VCaP (cell line): ENCODE measurements around the gene CTSA.

Experiments
- H3K27ac ChIP-seq: fragments of 450-650 bp; 2 replicates; pipeline ENCODE4 v1.5.1; 2017
- CTCF ChIP-seq: fragments of 450-650 bp; conservative IDR thresholded peaks from 2 replicates; pipeline ENCODE4 v1.5.1; 2017; ENCODE audit warnings: mild to moderate bottlenecking, moderate library complexity

CTSA gene

GRCh38 chr20:45940053-45940452, 48.9 kb downstream of the CTSA start:
- no peak for TF ChIP-seq CTCF
- no peak overlapping the region for H3K27ac ChIP-seq

- TF ChIP-seq CTCF, result no peak
- no peak overlapping the region for H3K27ac ChIP-seq
Observed at GRCh38 chr20:45940469-45940868, 49.3 kb downstream of the CTSA start.

GRCh38 chr20:45943613-45944012, 52.5 kb downstream of the CTSA start:
- H3K27ac ChIP-seq, result no peak overlapping the region
- TF ChIP-seq CTCF, result no peak

GRCh38 chr20:45944151-45944964, 53.2 kb downstream of the CTSA start:
- H3K27ac ChIP-seq, result no peak overlapping the region
- TF ChIP-seq CTCF, result no peak

GRCh38 chr20:45944965-45945677, 54.0 kb downstream of the CTSA start:
- TF ChIP-seq CTCF, result no peak
- H3K27ac ChIP-seq, result no peak overlapping the region

- TF ChIP-seq CTCF, result no peak
- H3K27ac ChIP-seq, result no peak overlapping the region
Observed at GRCh38 chr20:45945678-45946148, 54.6 kb downstream of the CTSA start.

GRCh38 chr20:45946149-45946970, 55.2 kb downstream of the CTSA start:
- no peak overlapping the region for H3K27ac ChIP-seq
- no peak for TF ChIP-seq CTCF
